Pancreas (tissue), 10 donors: ENCODE measurements around the gene CDH13. TPM values are rescaled to one million over a fixed set of nuclear protein-coding genes. Genes with fewer than 3 reads are reported as not detected.

ENCODE experiments used
- ATAC-seq, 4 donors: fragments of 200-7000 bp; cut with Tn5 transposase; one replicate each; pipeline versions ENCODE4 v1.8.0 to v1.9.1; 2020; ENCODE audit warnings: mild to moderate bottlenecking in 4 of 4, moderate library complexity in 4 of 4
- DNase-seq, 6 donors: peaks; one replicate each; pipeline ENCODE4 v3.0.0-alpha.2; 2020
- FAIRE-seq: peaks from 2 replicates; lab custom pipeline; 2012; peaks lifted over from hg19 to GRCh38; lab: Jason Lieb, UNC
- H3K27ac ChIP-seq, 4 donors: fragments of 200-600 bp; sonication (generic); 1 replicate in 3 of 4; 2 replicates in 1 of 4; pipeline versions ENCODE4 v1.5.0 to v1.8.0; 2020
- H3K27me3 ChIP-seq, 4 donors: fragments of 200-600 bp; one replicate each; pipeline ENCODE4 v1.8.0; 2021
- H3K36me3 ChIP-seq, 3 donors: fragments of 200-600 bp; sonication (generic) in 1 of 3; one replicate each; pipeline versions ENCODE4 v1.5.0 to v1.8.0; 2020 to 2021
- H3K4me1 ChIP-seq, 3 donors: fragments of 200-600 bp; one replicate each; pipeline ENCODE4 v1.8.0; 2021
- H3K4me3 ChIP-seq, 4 donors: fragments of 200-600 bp; sonication (generic) in 2 of 4; one replicate each; pipeline versions ENCODE4 v1.5.0 to v1.8.0; 2020 to 2021
- H3K9me3 ChIP-seq, 4 donors: fragments of 200-600 bp; one replicate each; pipeline ENCODE4 v1.8.0; 2021
- WGBS, 2 donors: extraction: QIAGEN DNeasy Blood & Tissue Kit; methylation state at CpG; one replicate each; pipeline ENCODE4 v1.1.7; 2013; 5-methylcytosine and 5-hydroxymethylcytosine counted together
- intact Hi-C, 3 donors: fragments of 100-400 bp; cut with DNase I; formaldehyde crosslinking; loops; one replicate each; pipeline versions ENCODE4 v1.11.1 to v1.14.2; 2022
- polyA plus RNA-seq, 2 donors: library from polyadenylated mRNA; stranded (reverse); fragments of 200-250 nt; gene quantifications; one replicate each; pipeline ENCODE4 v1.2.3, GENCODE V29; 2013
- total RNA-seq, 6 donors: library from RNA; stranded (reverse); fragmentation: NEBNext Ultra II Directional in 4 of 6; extraction: Animal tissue kit (Norgen Biotek cat#: 25700) in 4 of 6; gene quantifications; one replicate each; pipeline versions ENCODE4 v1.2.1 to v1.2.4, GENCODE V29; 2021 to 2023
- TF ChIP-seq, protein P1 (sequence below), 4 donors: fragments of 200-600 bp; sonication (generic) in 3 of 4; IDR thresholded peaks; one replicate each; pipeline versions ENCODE4 v1.5.0 to v1.8.0; 2021; ENCODE audit warnings: antibody characterized with exemption in 4 of 4
- donor health status: healthy with polysubstance abuse.
- donor health status: DM: no; HTN: no; CAD: no; lungs with moderate emphysema.
- donor health status: DM: no; HTN: no; CAD: no.
- donor health status: control.
- donor health status: control.
- donor health status: Bipolar disorder and iron deficiency.
- donor health status: DM: yes; HTN: yes; CAD: no.
- donor health status: DM: no; HTN: no; CAD: no.
- donor health status: DM: no; HTN: no; CAD: no.
- donor health status: DM: yes; HTN: yes; CAD: no.

CDH13 gene
- total and polyA plus RNA-seq, 8 donors, result 0.12 to 1.0 (median 0.37) TPM

GRCh38 chr16:83481589-83481988 is 854.8 kb downstream of the CDH13 start:
- no peaks in the 10 kb centered on the region for H3K9me3 ChIP-seq
- ATAC-seq (no peak), DNase-seq (no peak), FAIRE-seq (no peak)
- no peaks in the 10 kb centered on the region for H3K4me1 ChIP-seq
- intact Hi-C loops, result no loop called here
- H3K27me3 ChIP-seq, result no peaks in the 10 kb centered on the region
- no peaks in the 10 kb centered on the region for H3K36me3 ChIP-seq
- TF ChIP-seq, protein P1, sequence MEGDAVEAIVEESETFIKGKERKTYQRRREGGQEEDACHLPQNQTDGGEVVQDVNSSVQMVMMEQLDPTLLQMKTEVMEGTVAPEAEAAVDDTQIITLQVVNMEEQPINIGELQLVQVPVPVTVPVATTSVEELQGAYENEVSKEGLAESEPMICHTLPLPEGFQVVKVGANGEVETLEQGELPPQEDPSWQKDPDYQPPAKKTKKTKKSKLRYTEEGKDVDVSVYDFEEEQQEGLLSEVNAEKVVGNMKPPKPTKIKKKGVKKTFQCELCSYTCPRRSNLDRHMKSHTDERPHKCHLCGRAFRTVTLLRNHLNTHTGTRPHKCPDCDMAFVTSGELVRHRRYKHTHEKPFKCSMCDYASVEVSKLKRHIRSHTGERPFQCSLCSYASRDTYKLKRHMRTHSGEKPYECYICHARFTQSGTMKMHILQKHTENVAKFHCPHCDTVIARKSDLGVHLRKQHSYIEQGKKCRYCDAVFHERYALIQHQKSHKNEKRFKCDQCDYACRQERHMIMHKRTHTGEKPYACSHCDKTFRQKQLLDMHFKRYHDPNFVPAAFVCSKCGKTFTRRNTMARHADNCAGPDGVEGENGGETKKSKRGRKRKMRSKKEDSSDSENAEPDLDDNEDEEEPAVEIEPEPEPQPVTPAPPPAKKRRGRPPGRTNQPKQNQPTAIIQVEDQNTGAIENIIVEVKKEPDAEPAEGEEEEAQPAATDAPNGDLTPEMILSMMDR (IDR thresholded peaks at IDR 0.05), result no peak
- no peak overlapping the region for H3K27ac ChIP-seq
- no peak overlapping the region for H3K4me3 ChIP-seq
- 38 to 48% methylated on average over 7 of the region's 7 CpGs for WGBS, 2 donors

GRCh38 chr16:83482545-83483162 is 855.9 kb downstream of the CDH13 start:
- FAIRE-seq (no peak), ATAC-seq (no peak), DNase-seq (no peak)
- Histone ChIP-seq H3K9me3 (no peaks in the 10 kb centered on the region), H3K4me3 (no peak overlapping the region), H3K36me3 (no peaks in the 10 kb centered on the region), H3K27ac (no peak overlapping the region), H3K4me1 (no peaks in the 10 kb centered on the region), H3K27me3 (no peaks in the 10 kb centered on the region)
- intact Hi-C loops, result no loop called here
- TF ChIP-seq, protein P1 (IDR thresholded peaks at IDR 0.05), result no peak
- WGBS, 2 donors, result 44 to 46% methylated on average over 9 of the region's 9 CpGs

GRCh38 chr16:83490073-83490472 is 863.3 kb downstream of the CDH13 start:
- Histone ChIP-seq H3K27ac (no peak overlapping the region), H3K9me3 (no peaks in the 10 kb centered on the region), H3K36me3 (no peaks in the 10 kb centered on the region), H3K27me3 (peaks cover 0 to 4% (median 0%) of the 10 kb centered on the region in 4 donors), H3K4me3 (no peak overlapping the region), H3K4me1 (no peaks in the 10 kb centered on the region)
- intact Hi-C loops, result no loop called here
- FAIRE-seq (no peak), DNase-seq (no peak), ATAC-seq (no peak)
- TF ChIP-seq, protein P1 (IDR thresholded peaks at IDR 0.05), result no peak
- 2 to 13% methylated on average over 2 of the region's 2 CpGs for WGBS, 2 donors

DNA sequence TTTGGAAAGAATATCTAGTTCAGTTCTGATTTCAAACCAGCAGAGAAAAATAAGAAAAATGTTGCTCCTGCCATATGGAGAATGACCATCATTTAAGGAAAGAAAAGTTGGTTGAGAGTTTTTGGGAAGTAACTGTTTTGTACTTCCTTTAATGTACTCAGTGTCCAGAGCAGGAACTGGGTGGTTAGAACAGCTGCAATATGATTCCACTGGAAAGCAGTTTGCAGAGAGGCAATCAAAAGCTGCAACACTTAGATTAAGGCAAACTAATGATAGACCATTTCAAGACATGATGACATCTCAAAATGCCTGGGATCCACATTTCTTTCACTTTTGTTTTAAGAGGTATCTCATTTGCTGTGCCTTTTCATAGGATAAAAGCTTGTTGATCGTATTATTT is 867.7 kb downstream of the CDH13 start:
- 36 to 63% methylated on average over 1 of the region's 1 CpG for WGBS, 2 donors

DNA sequence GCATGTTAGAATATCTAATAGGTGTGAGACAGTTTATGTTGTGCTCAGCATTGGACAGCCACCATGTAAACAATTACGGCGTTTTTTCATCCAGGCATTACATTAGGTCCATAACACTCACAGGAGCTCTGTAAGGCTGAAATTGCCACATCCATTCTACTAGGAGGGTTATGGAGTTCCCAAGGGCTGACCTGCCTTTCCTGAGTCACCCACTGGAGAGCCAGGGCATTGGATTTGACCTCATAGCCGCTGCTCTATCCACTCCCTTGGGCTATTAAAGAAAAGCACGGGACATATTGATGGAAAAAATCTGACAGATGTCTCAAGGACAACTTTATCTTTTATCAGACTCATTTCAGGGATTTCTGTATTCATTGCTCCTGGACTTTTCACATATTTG is 874.7 kb downstream of the CDH13 start:
- no peak overlapping the region for H3K4me3 ChIP-seq
- H3K4me1 ChIP-seq, result no peaks in the 10 kb centered on the region
- no peak for DNase-seq
- intact Hi-C loops, result no loop called here
- no peaks in the 10 kb centered on the region for H3K27me3 ChIP-seq
- H3K36me3 ChIP-seq, result no peaks in the 10 kb centered on the region
- no peak for FAIRE-seq
- H3K9me3 ChIP-seq, result no peaks in the 10 kb centered on the region
- TF ChIP-seq, protein P1 (IDR thresholded peaks at IDR 0.05), result no peak
- no peak overlapping the region for H3K27ac ChIP-seq
- ATAC-seq, result no peak
- 66 to 76% methylated on average over 4 of the region's 4 CpGs for WGBS, 2 donors

More for the DNA sequence above, 867.7 kb downstream of the CDH13 start:
- no peaks in the 10 kb centered on the region for H3K9me3 ChIP-seq
- no peak overlapping the region for H3K4me3 ChIP-seq
- intact Hi-C loops, result no loop called here
- no peak overlapping the region for H3K27ac ChIP-seq
- no peak for FAIRE-seq
- TF ChIP-seq, protein P1 (IDR thresholded peaks at IDR 0.05), result no peak
- ATAC-seq, result no peak
- peaks cover 0 to 4% (median 0%) of the 10 kb centered on the region in 4 donors for H3K27me3 ChIP-seq
- no peaks in the 10 kb centered on the region for H3K36me3 ChIP-seq
- DNase-seq, result no peak
- H3K4me1 ChIP-seq, result no peaks in the 10 kb centered on the region
